ENCODE data around the gene TROAP. TPM values are rescaled to one million over a fixed set of nuclear protein-coding genes. Genes with fewer than 3 reads are reported as not detected.
A peak's percentile ranks its signal among the peaks of the same experiment; 100 is the strongest.
"Not testable (repeated sequence)": the region's sequence is repeated elsewhere in the genome, so short reads cannot be mapped to it uniquely, and the experiment has no call there.

The TROAP gene
- total RNA-seq, 1 donor from 2014 or later = 11.7 TPM

- TF ChIP-seq CTCF (IDR thresholded peaks at IDR 0.05; ENCODE audit: partially characterized antibody, unreplicated experiment) = no peak
- Mint-ChIP-seq H3K4me1 (ENCODE audit: low read depth, unreplicated experiment) (no peaks in the 10 kb centered on the region), H3K27me3 (ENCODE audit: unreplicated experiment) (peaks cover 2% of the 10 kb centered on the region), H3K4me3 (ENCODE audit: unreplicated experiment) (no peak overlapping the region), H3K36me3 (ENCODE audit: unreplicated experiment) (no peaks in the 10 kb centered on the region), H3K27ac (ENCODE audit: unreplicated experiment) (no peak overlapping the region), H3K9me3 (ENCODE audit: unreplicated experiment) (peaks cover 2% of the 10 kb centered on the region)
- no peak for DNase-seq
Observed at GRCh38 chr12:49309386-49309785, 13.7 kb upstream of the TROAP start.

DNA sequence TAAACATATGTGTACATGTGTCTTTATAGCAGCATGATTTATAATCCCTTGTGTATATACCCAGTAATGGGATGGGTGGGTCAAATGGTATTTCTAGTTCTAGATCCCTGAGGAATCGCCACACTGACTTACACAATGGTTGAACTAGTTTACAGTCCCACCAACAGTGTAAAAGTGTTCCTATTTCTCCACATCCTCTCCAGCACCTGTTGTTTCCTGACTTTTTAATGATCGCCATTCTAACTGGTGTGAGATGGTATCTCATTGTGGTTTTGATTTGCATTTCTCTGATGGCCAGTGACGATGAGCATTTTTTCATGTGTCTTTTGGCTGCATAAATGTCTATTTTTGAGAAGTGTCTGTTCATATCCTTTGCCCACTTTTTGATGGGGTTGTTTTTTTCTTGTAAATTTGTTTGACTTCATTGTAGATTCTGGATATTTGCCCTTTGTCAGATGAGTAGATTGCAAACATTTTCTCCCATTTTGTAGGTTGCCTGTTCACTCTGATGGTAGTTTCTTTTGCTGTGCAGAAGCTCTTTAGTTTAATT is 12.5 kb upstream of the TROAP start:
- H3K36me3 Mint-ChIP-seq (ENCODE audit: unreplicated experiment); H3K27ac Mint-ChIP-seq (ENCODE audit: unreplicated experiment); H3K4me1 Mint-ChIP-seq (ENCODE audit: low read depth, unreplicated experiment); H3K27me3 Mint-ChIP-seq (ENCODE audit: unreplicated experiment); H3K4me3 Mint-ChIP-seq (ENCODE audit: unreplicated experiment); H3K9me3 Mint-ChIP-seq (ENCODE audit: unreplicated experiment); DNase-seq: not testable (repeated sequence)

- H3K36me3 Mint-ChIP-seq (ENCODE audit: unreplicated experiment) = no peaks in the 10 kb centered on the region
Observed at GRCh38 chr12:49314811-49315210, 8.2 kb upstream of the TROAP start.

GRCh38 chr12:49317118-49317517 is 5.9 kb upstream of the TROAP start:
- DNase-seq; H3K9me3 Mint-ChIP-seq (ENCODE audit: unreplicated experiment); H3K4me3 Mint-ChIP-seq (ENCODE audit: unreplicated experiment); H3K27me3 Mint-ChIP-seq (ENCODE audit: unreplicated experiment); H3K4me1 Mint-ChIP-seq (ENCODE audit: low read depth, unreplicated experiment); H3K36me3 Mint-ChIP-seq (ENCODE audit: unreplicated experiment); H3K27ac Mint-ChIP-seq (ENCODE audit: unreplicated experiment): not testable (repeated sequence)

More at GRCh38 chr12:49314811-49315210, 8.2 kb upstream of the TROAP start:
- Mint-ChIP-seq H3K9me3 (ENCODE audit: unreplicated experiment) (no peaks in the 10 kb centered on the region), H3K4me1 (ENCODE audit: low read depth, unreplicated experiment) (no peaks in the 10 kb centered on the region), H3K27me3 (ENCODE audit: unreplicated experiment) (peaks cover 8% of the 10 kb centered on the region), H3K27ac (ENCODE audit: unreplicated experiment) (no peak overlapping the region), H3K4me3 (ENCODE audit: unreplicated experiment) (no peak overlapping the region)
- TF ChIP-seq CTCF (IDR thresholded peaks at IDR 0.05; ENCODE audit: partially characterized antibody, unreplicated experiment) = no peak
- no peak for DNase-seq

- H3K36me3 Mint-ChIP-seq (ENCODE audit: unreplicated experiment); H3K27ac Mint-ChIP-seq (ENCODE audit: unreplicated experiment); H3K27me3 Mint-ChIP-seq (ENCODE audit: unreplicated experiment); H3K4me1 Mint-ChIP-seq (ENCODE audit: low read depth, unreplicated experiment); H3K9me3 Mint-ChIP-seq (ENCODE audit: unreplicated experiment); DNase-seq: not testable (repeated sequence)
- H3K4me3 Mint-ChIP-seq (ENCODE audit: unreplicated experiment) = peak overlapping the region; percentile 14
Observed at GRCh38 chr12:49320411-49321103, 2.5 kb upstream of the TROAP start.

DNA sequence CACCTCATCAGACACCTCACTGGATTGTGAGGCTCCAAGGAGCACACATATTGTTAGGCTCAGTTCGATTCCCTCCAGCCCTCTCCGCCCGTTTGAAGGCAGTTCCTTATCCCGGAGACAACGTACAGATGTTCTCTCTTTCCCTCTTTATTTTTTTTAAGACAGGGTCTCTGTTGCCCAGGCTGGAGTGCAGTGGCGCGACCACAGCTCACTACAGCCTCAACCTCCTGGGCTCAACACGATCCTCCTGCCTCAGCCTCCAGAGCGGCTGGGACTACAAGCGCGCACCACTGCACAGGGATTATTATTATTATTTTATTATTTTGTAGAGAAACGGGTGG is 718 bp upstream of the TROAP start:
- no peak for TF ChIP-seq CTCF (IDR thresholded peaks at IDR 0.05; ENCODE audit: partially characterized antibody, unreplicated experiment)
- Mint-ChIP-seq H3K4me1 (ENCODE audit: low read depth, unreplicated experiment) (peaks cover 6% of the 10 kb centered on the region), H3K36me3 (ENCODE audit: unreplicated experiment) (no peaks in the 10 kb centered on the region), H3K27ac (ENCODE audit: unreplicated experiment) (peak overlapping the region; percentile 38), H3K4me3 (ENCODE audit: unreplicated experiment) (peak overlapping the region; percentile 99), H3K9me3 (ENCODE audit: unreplicated experiment) (no peaks in the 10 kb centered on the region), H3K27me3 (ENCODE audit: unreplicated experiment) (peaks cover 1% of the 10 kb centered on the region)
- DNase-seq = no peak

Measured in glutamatergic neuron (in vitro differentiated cells).